ENCODE results near the gene PLD6.

GRCh38 chr17:17175917-17176316 lies 30.2 kb downstream of the PLD6 start:
- no peak for TF ChIP-seq SP1 (IDR thresholded peaks at IDR 0.05)
- no peak for TF ChIP-seq ZNF384 (IDR thresholded peaks at IDR 0.05)
- no peak for TF ChIP-seq FOXM1 (IDR thresholded peaks at IDR 0.05; ENCODE audit: borderline replicate concordance)

All from HEK293T (cell line).